Activated CD8-positive, alpha-beta memory T cell treated with anti-CD3 and anti-CD28 coated beads, Interleukin-2, amount 50 U/mL, for 4 hours (primary cell): ENCODE measurements around the gene CLEC4F.

ENCODE experiments used
- DNase-seq: peaks from one replicate; pipeline ENCODE4 v3.0.0-alpha.2; 2020

Gene CLEC4F

DNA sequence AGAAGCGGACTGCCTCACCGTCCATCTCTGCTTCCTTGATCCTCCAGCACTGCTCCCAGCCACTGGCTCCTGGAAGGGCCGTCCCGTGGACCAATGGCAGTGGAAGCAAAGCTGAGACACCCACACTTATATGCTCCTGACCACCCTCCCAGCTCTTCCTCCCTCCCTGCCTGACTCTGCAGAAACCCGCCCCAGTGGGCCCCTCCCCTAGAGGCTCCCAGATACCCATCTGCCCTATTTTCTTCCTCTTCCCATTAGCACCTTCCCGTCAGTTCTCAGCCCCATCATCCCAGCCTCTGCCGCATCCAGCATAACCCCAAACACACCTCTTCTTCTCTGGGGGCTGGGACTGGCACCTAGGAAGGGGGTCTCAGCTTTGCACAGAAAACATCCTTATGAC, at the start of gene CLEC4F:
Gene CLEC4F, minus strand, starts transcription at position 101 of the 400 bp plus-strand sequence. Its CDS starts 76 bp downstream, at position 25.
- no peak for DNase-seq

- no peak for DNase-seq
Measured at GRCh38 chr2:70868970-70869369, 48.6 kb upstream of the CLEC4F start.

DNA sequence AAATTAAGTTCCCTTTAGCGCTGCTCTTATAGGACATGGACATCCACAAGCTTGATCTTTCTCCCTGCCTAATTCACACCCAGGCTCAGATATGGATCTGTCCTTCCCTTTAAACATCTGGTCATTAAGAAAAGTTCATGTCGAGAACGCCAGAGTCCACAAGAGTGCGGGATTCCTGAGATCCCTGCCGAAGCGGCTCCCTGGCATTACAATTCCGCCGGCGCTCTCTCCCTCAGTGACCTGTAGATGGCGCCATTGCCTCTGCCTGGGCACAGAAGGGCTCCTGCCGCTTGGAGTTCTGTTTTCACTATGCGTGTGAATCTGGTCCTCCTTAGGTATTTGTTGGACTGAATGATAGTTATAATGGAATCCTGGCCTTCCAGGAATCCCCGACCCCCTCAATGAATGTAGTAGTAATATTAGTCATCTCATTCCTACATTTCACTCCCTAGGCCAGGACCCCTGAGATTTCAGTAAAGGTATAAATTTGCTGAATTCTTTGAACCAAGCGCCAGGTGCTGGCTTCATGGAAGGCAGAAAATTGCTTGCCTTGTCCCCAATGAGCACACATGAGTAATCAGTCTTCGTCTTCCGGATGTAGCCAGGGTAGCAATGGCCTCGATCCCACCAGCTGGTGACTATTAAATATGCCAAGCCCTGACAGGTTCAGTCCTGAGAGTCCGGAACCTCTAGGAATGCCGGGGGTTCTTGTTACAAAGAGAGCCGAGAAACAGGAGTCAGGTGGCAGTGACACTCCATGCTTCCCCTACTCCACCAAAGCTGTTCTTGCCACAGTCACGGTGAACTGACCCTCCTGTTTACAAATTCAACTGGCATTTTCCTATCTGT, 41.6 kb upstream of the CLEC4F start:
- DNase-seq, result peak; percentile 72

- no peak for DNase-seq
Measured at GRCh38 chr2:70855667-70856066, 35.3 kb upstream of the CLEC4F start.

DNA sequence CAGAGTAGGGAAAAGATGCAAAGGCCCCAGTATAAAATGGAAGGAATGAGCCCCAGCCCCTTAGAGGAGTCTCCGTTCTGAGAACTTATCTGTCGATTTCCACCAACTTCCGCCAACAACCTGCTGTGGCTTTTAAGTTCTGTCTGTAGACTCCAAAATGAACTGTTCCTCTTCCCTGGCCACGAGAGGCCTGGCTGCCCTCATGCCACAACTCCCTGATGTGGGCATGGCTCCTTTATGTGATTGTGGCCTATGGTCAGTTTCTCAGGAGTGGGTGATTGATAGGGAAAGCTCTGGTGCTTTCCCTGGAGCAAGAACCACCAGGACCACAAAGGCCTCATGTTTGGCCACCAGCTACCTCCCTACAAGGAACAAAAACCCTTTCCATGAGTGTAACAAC, 34.0 kb upstream of the CLEC4F start:
- no peak for DNase-seq

DNA sequence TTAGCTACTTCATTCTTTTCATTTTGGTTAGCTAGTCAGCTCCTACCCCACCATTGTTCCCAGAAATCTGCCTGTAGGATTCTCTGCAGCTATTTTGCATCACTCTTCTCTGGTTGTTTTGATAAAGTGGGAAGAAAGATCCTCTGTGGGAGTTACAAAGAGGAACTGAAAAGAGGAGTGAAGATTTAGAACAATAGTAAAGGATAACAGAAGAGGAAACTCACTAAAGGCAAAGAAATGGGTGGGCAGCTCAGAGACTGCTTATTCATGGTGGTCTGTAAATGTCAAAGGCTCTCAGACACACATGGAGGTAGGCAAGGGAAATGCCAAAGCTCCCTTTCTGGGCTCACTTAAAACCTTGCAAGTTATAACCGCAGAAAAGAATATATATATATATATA, 32.4 kb upstream of the CLEC4F start:
- DNase-seq, result no peak

- DNase-seq, result no peak
Measured at GRCh38 chr2:70851704-70852103, 31.3 kb upstream of the CLEC4F start.

- no peak for DNase-seq
Measured at GRCh38 chr2:70850925-70851324, 30.5 kb upstream of the CLEC4F start.

DNA sequence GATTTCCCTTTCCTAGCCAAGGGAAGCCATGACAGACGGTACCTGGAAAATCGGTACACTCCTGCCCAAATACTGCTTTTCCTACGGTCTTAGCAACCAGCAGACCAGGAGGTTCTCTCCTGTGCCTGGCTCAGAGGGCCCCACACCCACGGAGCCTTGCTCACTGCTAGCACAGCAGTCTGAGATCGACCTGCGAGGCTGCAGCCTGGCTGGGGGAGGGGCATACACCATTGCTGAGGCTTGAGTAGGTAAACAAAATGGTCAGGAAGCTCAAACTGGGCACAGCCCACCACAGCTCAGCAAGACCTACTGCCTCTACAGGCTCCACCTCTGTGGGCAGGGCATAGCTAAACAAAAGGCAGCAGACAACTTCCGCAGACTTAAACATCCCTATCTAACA, 22.0 kb upstream of the CLEC4F start:
- no peak for DNase-seq

- no peak for DNase-seq
Measured at GRCh38 chr2:70837980-70838925, 17.9 kb upstream of the CLEC4F start.

DNA sequence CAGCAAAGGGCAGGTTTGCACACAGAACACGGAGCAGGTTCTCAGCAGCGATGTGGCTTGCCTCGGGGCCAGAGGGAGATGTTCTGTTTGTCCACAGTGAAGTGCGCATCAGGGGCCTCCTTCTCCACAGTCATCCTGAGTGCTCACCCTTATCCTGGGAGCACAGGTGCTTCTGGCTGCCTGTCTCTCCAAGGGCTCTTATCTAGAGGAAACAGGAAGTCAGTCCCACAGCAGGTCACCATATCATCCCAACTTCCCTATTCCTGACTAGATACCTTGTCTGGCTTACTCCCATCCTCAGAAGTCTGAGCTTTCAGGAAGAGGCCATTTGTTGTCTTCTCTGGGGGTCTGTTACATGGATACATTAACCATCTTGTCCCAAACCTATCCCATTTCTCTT, 15.2 kb upstream of the CLEC4F start, which contains the start of gene CD207:
Gene CD207, minus strand, starts transcription at position 174 of the 400 bp plus-strand sequence. Its CDS starts 40 bp downstream, at position 134.
- no peak for DNase-seq

DNA sequence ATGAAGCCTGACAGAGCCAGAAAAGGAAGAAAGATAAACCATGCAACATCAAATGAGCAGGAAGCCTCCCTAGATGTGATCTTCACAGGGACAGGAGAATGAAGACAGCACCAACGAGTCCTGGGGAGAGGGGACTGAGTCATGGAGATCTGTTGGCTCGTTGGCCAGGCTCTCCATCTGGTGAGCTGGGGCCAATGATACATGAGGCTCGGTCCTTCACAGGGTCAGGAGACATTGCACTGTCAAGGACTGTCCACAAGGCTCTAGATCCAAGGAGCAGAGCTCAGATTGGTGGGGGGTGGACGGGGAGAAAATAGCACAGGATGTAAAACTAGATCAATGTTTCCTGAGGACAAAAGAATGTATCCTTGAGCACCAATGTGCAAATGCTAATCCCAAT, 14.5 kb upstream of the CLEC4F start:
- no peak for DNase-seq

DNA sequence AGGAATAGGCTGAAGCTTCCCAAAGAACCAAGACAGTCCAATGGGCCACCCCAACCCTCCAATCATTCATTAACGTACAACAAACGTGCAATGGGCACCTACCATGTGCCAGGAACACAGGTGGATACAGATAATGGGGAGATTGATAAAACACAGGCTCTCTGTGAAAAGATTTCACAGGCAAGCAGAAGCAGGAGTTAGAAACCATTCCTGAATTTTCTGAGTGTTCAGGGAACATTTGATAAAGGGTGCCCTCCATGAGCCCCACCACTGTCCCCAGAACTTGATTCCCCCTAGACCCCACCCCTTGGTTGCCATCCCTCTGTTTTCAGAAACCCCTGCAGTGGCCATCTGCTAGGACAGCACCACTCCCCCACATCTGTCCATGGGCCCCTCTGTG, 13.7 kb upstream of the CLEC4F start:
- no peak for DNase-seq

- DNase-seq, result no peak
Measured at GRCh38 chr2:70833246-70833645, 12.8 kb upstream of the CLEC4F start.

GRCh38 chr2:70832386-70832785, 12.0 kb upstream of the CLEC4F start:
- no peak for DNase-seq

DNA sequence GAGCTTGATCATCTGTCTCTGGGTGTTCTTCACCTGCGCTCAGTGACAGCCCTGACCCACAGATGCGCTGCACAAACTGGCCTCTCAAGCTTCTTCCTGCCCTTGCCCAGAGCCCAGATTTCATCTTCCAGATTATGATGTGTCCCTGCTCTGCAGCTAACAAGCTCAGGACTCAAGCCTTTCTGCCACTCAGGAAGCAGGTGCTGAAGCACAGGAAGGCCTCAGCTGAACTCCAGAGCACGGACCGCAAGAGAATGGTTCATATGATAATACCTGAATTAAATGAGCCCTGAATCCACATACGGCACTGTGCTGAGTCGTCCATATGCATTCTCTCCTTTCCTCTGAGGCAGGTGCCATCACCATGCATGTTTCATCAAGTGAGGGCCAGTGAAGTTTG, 11.5 kb upstream of the CLEC4F start:
- DNase-seq, result no peak

- DNase-seq, result no peak
Measured at GRCh38 chr2:70830366-70830765, 10.0 kb upstream of the CLEC4F start.

- no peak for DNase-seq
Measured at GRCh38 chr2:70829916-70830315, 9.5 kb upstream of the CLEC4F start.

DNA sequence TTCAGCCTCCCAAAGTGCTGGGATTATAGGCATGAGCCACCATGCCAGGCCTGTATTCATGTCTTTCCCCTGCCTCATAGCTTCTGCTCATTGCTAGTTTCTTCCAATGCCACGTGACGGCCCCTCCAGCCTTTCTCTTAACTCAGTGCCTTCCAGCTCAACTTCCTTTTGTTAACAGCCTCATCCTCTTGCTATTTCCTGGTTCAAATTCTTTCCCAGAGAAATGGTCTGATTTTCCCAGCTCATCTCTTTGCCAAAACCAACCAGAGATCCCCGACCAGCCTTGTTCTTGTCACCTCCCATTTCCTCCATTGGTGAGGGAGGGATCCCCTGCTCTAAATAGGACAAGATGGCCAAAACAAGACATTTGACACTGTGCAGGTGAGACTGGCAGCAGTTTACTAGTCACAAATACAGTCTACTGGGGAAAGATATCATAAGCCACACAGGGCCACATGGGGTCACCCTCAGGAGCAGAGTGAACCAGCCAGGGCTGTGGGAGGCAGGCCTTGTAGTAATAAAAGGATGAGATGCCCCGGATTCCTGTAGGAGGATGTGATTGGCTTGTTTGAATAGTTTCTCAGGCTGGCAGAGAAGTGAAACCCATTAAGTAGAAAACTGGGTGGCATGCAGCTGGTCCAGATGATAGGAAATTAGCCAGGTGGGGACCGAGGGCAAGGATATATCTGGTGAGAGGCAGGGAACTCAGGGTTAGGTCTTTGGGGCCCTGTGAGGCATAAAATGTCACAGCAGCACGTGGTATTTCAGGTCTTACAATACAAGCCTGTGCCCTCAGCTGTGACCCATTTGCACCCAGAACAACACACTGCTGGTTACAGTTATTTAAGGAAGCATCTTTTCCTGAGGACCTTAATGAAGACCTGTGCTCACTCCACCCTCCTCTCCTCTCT, 8.8 kb upstream of the CLEC4F start:
- DNase-seq, result no peak

DNA sequence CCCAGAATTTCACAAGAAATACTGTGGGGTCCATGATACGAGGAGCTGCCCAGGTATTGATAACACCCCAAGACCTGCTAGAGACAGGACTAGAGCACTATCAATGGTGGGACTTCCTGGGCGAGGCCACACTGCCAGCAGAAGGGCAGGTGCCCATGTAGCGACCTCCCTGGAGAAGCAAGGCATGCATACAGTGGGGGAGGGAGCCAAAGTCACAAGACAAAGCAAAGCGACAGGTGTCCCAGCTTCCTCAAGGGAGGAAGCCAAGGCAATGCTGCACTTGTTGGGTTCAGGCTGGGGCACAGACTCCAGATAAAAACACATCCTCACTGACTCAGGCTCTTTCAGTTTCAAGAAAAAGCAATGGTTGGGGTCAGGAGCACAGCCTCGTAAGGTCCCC, 7.7 kb upstream of the CLEC4F start:
- no peak for DNase-seq

DNA sequence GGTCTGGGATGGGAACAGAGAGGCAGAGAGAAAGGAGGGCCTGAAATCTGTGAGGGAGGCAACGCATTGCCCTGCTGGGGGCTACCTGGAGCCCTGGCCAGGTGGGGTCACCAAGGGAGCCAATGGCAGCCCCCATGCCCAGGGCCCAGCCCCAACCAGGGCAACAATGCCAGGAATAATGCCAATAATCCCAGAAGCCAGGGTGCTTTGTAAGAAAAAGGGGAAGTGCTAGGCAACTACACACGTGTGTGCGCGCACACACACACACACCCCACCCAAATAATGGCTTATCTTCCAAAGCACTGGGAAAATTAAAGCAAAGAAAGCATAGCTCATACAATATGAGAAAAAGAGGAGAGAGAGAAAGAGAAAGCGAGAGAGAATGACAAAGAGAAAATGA, 7.0 kb upstream of the CLEC4F start:
- no peak for DNase-seq

- DNase-seq, result no peak
Measured at GRCh38 chr2:70826696-70827350, 6.4 kb upstream of the CLEC4F start.
